Smooth muscle cell of the pulmonary artery (primary cell): ENCODE data around the gene SIGLEC9. TPM values are rescaled to one million over a fixed set of nuclear protein-coding genes. Genes with fewer than 3 reads are reported as not detected.

Experiments used
- total RNA-seq: library from RNA; depleted of rRNA; stranded (reverse); fragments of >200 nt; gene quantifications from 2 replicates; pipeline ENCODE4 v1.2.3, GENCODE V29; 2014

The SIGLEC9 gene
- not detected in 2 replicates for total RNA-seq

DNA sequence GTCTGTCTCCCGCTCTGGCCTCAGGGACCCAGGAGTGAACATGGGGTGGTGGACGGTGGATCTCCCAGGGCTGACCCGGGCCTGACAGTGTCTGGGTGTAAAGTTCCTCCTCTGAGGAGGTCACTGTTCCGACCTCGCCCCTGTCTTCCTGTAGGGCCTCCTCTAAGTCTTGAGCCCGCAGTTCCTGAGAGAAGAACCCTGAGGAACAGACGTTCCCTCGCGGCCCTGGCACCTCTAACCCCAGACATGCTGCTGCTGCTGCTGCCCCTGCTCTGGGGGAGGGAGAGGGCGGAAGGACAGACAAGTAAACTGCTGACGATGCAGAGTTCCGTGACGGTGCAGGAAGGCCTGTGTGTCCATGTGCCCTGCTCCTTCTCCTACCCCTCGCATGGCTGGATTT, at the start of gene SIGLEC9:
TSS of gene SIGLEC9 (plus strand) at position 178 of the 400 bp plus-strand sequence. CDS start at position 247, 69 bp downstream.

DNA sequence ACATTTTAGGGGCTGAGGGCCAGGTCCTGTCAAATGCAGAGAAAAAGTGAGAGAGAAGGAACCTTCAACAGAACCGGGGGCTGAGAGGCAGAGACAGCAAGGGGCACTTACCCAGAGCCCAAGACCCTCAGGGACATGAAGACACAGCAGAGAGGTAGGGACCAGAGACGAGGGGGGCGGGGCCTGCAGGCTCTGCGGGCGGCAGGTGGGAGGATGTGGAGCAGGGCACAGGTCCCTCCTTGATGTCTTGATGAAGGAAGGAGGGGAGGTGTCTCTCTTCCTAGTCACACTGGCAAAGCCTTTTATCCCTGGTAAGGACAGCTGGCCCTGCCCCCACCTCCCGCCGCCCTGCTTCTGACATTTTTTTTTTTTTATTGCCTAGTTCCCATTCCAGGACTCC, 42.1 kb upstream of the SIGLEC9 start, which contains the start of gene KLK14:
TSS of gene KLK14 (minus strand) at position 277 of the 400 bp plus-strand sequence. CDS start at position 4, 273 bp downstream.

DNA sequence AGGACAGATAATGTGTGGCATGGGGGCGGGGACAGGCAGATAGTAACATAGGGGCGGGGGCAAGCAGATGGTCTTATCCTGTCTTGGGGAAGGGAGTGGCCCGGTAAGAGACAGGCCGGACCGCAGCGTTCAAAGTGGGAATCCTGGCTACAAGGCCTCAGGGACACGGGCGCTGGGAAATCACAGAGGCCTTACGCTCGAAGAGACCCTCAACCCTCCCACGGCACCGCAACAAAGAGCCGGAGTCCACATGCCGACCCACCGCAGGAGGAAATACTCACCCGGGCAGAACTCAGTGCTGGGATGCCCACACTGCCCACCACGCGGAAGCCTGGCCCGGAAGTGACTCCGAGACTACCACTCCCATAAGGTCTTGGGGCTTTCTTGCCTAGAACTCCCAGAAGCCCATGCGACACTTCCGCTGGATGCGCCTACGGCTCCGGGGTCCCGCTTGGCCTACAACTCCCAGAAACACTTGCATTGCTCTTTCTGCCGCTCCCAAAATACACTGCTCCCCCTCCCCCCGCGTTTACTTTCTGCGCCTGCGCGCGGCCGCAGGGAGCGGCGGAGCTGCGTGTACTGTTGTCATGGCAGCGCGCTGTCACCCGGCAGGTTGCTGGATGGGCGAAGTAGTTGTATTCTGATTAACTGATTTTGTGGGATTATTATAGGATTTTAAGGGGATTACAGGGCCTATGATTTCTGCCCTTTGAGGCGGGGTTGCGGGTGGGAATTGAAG, 16.5 kb upstream of the SIGLEC9 start, which contains the start of gene CTU1:
TSS of gene CTU1 (minus strand) at position 344 of the 739 bp plus-strand sequence. CDS start 3,840 bp downstream, outside the sequence.

DNA sequence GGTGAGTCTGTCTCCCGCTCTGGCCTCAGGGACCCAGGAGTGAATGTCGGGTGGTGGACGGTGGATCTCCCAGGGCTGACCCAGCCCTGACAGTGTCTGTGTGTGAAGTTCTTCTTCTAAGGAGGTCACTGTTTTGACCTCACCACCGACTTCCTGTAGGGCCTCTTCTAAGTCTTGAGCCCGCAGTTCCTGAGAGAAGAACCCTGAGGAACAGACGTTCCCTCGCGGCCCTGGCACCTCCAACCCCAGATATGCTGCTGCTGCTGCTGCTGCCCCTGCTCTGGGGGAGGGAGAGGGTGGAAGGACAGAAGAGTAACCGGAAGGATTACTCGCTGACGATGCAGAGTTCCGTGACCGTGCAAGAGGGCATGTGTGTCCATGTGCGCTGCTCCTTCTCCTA, 17.4 kb downstream of the SIGLEC9 start, which contains the start of gene SIGLEC7:
TSS of gene SIGLEC7 (plus strand) at position 183 of the 400 bp plus-strand sequence. CDS start at position 252, 69 bp downstream.

Other genes with a start within 250 kb of the SIGLEC9 start
- gene KLK4, start 213.5 kb upstream of the SIGLEC9 start, total RNA-seq = not detected in 2 replicates
- gene KLK5, start 171.9 kb upstream of the SIGLEC9 start, total RNA-seq = not detected in 2 replicates
- not detected in 2 replicates for gene KLK6, start 155.3 kb upstream of the SIGLEC9 start, total RNA-seq
- gene KLK7, start 141.0 kb upstream of the SIGLEC9 start, total RNA-seq = 0.13 TPM in 1 of 2 replicates, not detected in the other
- gene KLK8, start 123.3 kb upstream of the SIGLEC9 start, total RNA-seq = not detected in 2 replicates
- gene KLK10, start 105.2 kb upstream of the SIGLEC9 start, total RNA-seq = not detected in 2 replicates
- not detected in 2 replicates for gene KLK11, start 98.3 kb upstream of the SIGLEC9 start, total RNA-seq
- not detected in 2 replicates for gene KLK12, start 89.9 kb upstream of the SIGLEC9 start, total RNA-seq
- gene KLK13, start 59.8 kb upstream of the SIGLEC9 start, total RNA-seq = not detected in 2 replicates
- gene KLK14, start 42.0 kb upstream of the SIGLEC9 start, total RNA-seq = not detected in 2 replicates
- gene CTU1, start 16.5 kb upstream of the SIGLEC9 start, total RNA-seq = 5.3 and 8.8 TPM in 2 replicates
- gene SIGLEC7, start 17.4 kb downstream of the SIGLEC9 start, total RNA-seq = not detected in 2 replicates
- gene CD33, start 100.2 kb downstream of the SIGLEC9 start, total RNA-seq = not detected in 2 replicates
- not detected in 2 replicates for gene SIGLECL1, start 126.2 kb downstream of the SIGLEC9 start, total RNA-seq
- gene IGLON5, start 186.7 kb downstream of the SIGLEC9 start, total RNA-seq = 0.13 TPM in 2 replicates
- gene VSIG10L, start 217.2 kb downstream of the SIGLEC9 start, total RNA-seq = 0.91 and 1.2 TPM in 2 replicates
- 50.2 and 67.0 TPM in 2 replicates for gene ETFB, start 241.5 kb downstream of the SIGLEC9 start, total RNA-seq
- gene CLDND2, start 244.1 kb downstream of the SIGLEC9 start, total RNA-seq = not detected in 2 replicates
- not detected in 2 replicates for gene NKG7, start 247.7 kb downstream of the SIGLEC9 start, total RNA-seq